GM18499 (cell line): ENCODE results near the gene COCH.
"Not testable (repeated sequence)": the region's sequence is repeated elsewhere in the genome, so short reads cannot be mapped to it uniquely, and the experiment has no call there.

Experiments
- ATAC-seq: cut with Tn5 transposase; IDR thresholded peaks from one replicate; pipeline ENCODE4 v1.9.1; 2021; ENCODE audit warnings: moderate number of reproducible peaks; ENCODE audit not compliant: insufficient read depth, unreplicated experiment

Gene COCH

GRCh38 chr14:30874999-30875787 is 834 bp downstream of the COCH start:
- ATAC-seq: no peak

GRCh38 chr14:30875788-30876053 is 1.4 kb downstream of the COCH start:
- no peak for ATAC-seq

GRCh38 chr14:30876692-30877091 is 2.3 kb downstream of the COCH start:
- no peak for ATAC-seq

- ATAC-seq: no peak
Observed at GRCh38 chr14:30882431-30882830, 8.1 kb downstream of the COCH start.

GRCh38 chr14:30883508-30884294 is 9.3 kb downstream of the COCH start:
- no peak for ATAC-seq

- ATAC-seq: no peak
Observed at GRCh38 chr14:30884901-30885300, 10.5 kb downstream of the COCH start.

- no peak for ATAC-seq
Observed at GRCh38 chr14:30885840-30886740, 11.7 kb downstream of the COCH start.

GRCh38 chr14:30888480-30889243 is 14.3 kb downstream of the COCH start:
- ATAC-seq: no peak

- ATAC-seq: no peak
Observed at GRCh38 chr14:30889244-30889594, 14.9 kb downstream of the COCH start.

GRCh38 chr14:30893819-30894218 is 19.5 kb downstream of the COCH start:
- no peak for ATAC-seq

- ATAC-seq: no peak
Observed at GRCh38 chr14:30894923-30895515, 20.7 kb downstream of the COCH start.

- ATAC-seq: no peak
Observed at GRCh38 chr14:30896435-30896834, 22.1 kb downstream of the COCH start.

GRCh38 chr14:30897121-30897520 is 22.8 kb downstream of the COCH start:
- not testable (repeated sequence) for ATAC-seq

- no peak for ATAC-seq
Observed at GRCh38 chr14:30903285-30904124, 29.1 kb downstream of the COCH start.

GRCh38 chr14:30906752-30907658 is 32.6 kb downstream of the COCH start:
- ATAC-seq: no peak

- no peak for ATAC-seq
Observed at GRCh38 chr14:30907659-30908057, 33.3 kb downstream of the COCH start.

GRCh38 chr14:30908826-30909225 is 34.5 kb downstream of the COCH start:
- no peak for ATAC-seq

- ATAC-seq: no peak
Observed at GRCh38 chr14:30914812-30915211, 40.5 kb downstream of the COCH start.
